WTC11 (cell line): ENCODE measurements around the gene JAZF1. TPM values are rescaled to one million over a fixed set of nuclear protein-coding genes. Genes with fewer than 3 reads are reported as not detected.

Source experiments
- ATAC-seq: fragments of 200-7000 bp; cut with Tn5 transposase; 2 replicates; pipeline ENCODE4 v1.10.0; 2021; ENCODE audit warnings: mild to moderate bottlenecking, moderate library complexity
- CTCF ChIA-PET: fragments of 300-600 bp; sonication (Branson Sonifier 250); formaldehyde crosslinking; loops from one replicate; lab custom pipeline; 2021; ENCODE audit warnings: antibody characterized with exemption; lab: Charles Lee
- POLR2A ChIA-PET: fragments of 350-600 bp; sonication (Branson Sonifier 250); formaldehyde crosslinking; loops from one replicate; lab custom pipeline; 2021; ENCODE audit warnings: antibody characterized with exemption; lab: Charles Lee
- DNase-seq: peaks from one replicate; pipeline ENCODE4 v3.0.0; 2021; ENCODE audit warnings: low spot score
- H3K27ac Mint-ChIP-seq: 2 replicates; pipeline ENCODE4 v1.8.0; 2021; ENCODE audit warnings: mixed read lengths
- H3K27me3 Mint-ChIP-seq: 2 replicates; pipeline ENCODE4 v1.8.0; 2021; ENCODE audit warnings: low read depth, mild to moderate bottlenecking, moderate library complexity, mixed read lengths
- H3K36me3 Mint-ChIP-seq: 2 replicates; pipeline ENCODE4 v1.8.0; 2021; ENCODE audit warnings: mixed read lengths
- H3K4me1 Mint-ChIP-seq: 2 replicates; pipeline ENCODE4 v1.8.0; 2022; ENCODE audit warnings: mixed read lengths
- H3K4me3 Mint-ChIP-seq: 2 replicates; pipeline ENCODE4 v1.8.0; 2021; ENCODE audit warnings: mild to moderate bottlenecking, moderate library complexity, mixed read lengths
- H3K9me3 Mint-ChIP-seq: 2 replicates; pipeline ENCODE4 v1.8.0; 2021; ENCODE audit warnings: mixed read lengths
- ARID4B ChIP-seq: sonication (generic); formaldehyde crosslinking; IDR thresholded peaks from 2 replicates; pipeline ENCODE4 v1.8.0; 2023; ENCODE audit warnings: missing genetic modification reagents, mild to moderate bottlenecking, borderline replicate concordance
- ATF1 ChIP-seq: sonication (generic); formaldehyde crosslinking; IDR thresholded peaks from 2 replicates; pipeline ENCODE4 v1.8.1; 2023; ENCODE audit warnings: mild to moderate bottlenecking, moderate library complexity, missing genetic modification reagents
- CTCF ChIP-seq: fragments of 200-600 bp; IDR thresholded peaks from 2 replicates; pipeline ENCODE4 v1.8.0; 2022; ENCODE audit warnings: antibody characterized with exemption
- E2F5 ChIP-seq: sonication (generic); formaldehyde crosslinking; IDR thresholded peaks from 2 replicates; pipeline ENCODE4 v1.8.1; 2022; ENCODE audit warnings: mild to moderate bottlenecking, moderate library complexity, missing genetic modification reagents
- ELF4 ChIP-seq: sonication (generic); formaldehyde crosslinking; IDR thresholded peaks from 2 replicates; pipeline ENCODE4 v1.8.1; 2022; ENCODE audit warnings: low read depth, mild to moderate bottlenecking, moderate library complexity, missing genetic modification reagents
- ERG ChIP-seq: fragments of 250-450 bp; sonication (Bioruptor Pico); IDR thresholded peaks from 2 replicates; pipeline ENCODE4 v1.8.0; 2021; ENCODE audit warnings: mild to moderate bottlenecking
- FOXP4 ChIP-seq: sonication (generic); formaldehyde crosslinking; IDR thresholded peaks from 2 replicates; pipeline ENCODE4 v1.8.0; 2022; ENCODE audit warnings: mild to moderate bottlenecking, missing genetic modification reagents
- GABPB1 ChIP-seq: sonication (generic); formaldehyde crosslinking; IDR thresholded peaks from 2 replicates; pipeline ENCODE4 v1.8.1; 2023; ENCODE audit warnings: mild to moderate bottlenecking, missing genetic modification reagents
- GRHL2 ChIP-seq: fragments of 250-450 bp; sonication (Bioruptor Pico); IDR thresholded peaks from 2 replicates; pipeline ENCODE4 v1.8.0; 2022; ENCODE audit warnings: mild to moderate bottlenecking, moderate library complexity; ENCODE audit not compliant: insufficient replicate concordance, severe bottlenecking
- KAT7 ChIP-seq: sonication (generic); formaldehyde crosslinking; IDR thresholded peaks from 2 replicates; pipeline ENCODE4 v1.8.1; 2023; ENCODE audit warnings: missing genetic modification reagents, mild to moderate bottlenecking, borderline replicate concordance
- MXD4 ChIP-seq: fragments of 250-450 bp; sonication (Bioruptor Pico); IDR thresholded peaks from 2 replicates; pipeline ENCODE4 v1.8.0; 2021; ENCODE audit warnings: mild to moderate bottlenecking, moderate library complexity, borderline replicate concordance
- OVOL2 ChIP-seq: fragments of 250-450 bp; sonication (Bioruptor Pico); IDR thresholded peaks from 2 replicates; pipeline ENCODE4 v1.9.0; 2021; ENCODE audit warnings: mild to moderate bottlenecking, borderline replicate concordance
- RELA ChIP-seq: sonication (generic); formaldehyde crosslinking; IDR thresholded peaks from 2 replicates; pipeline ENCODE4 v1.8.1; 2022; ENCODE audit warnings: missing genetic modification reagents, mild to moderate bottlenecking, borderline replicate concordance
- SP1 ChIP-seq: sonication (generic); formaldehyde crosslinking; conservative IDR thresholded peaks from 2 replicates; pipeline ENCODE4 v1.8.1; 2022; ENCODE audit warnings: missing genetic modification reagents
- TCF7 ChIP-seq: sonication (generic); formaldehyde crosslinking; IDR thresholded peaks from 2 replicates; pipeline ENCODE4 v1.8.0; 2022; ENCODE audit warnings: mild to moderate bottlenecking, low read depth, missing genetic modification reagents, moderate library complexity
- USF2 ChIP-seq: sonication (generic); formaldehyde crosslinking; IDR thresholded peaks from 2 replicates; pipeline ENCODE4 v1.8.1; 2023; ENCODE audit warnings: mild to moderate bottlenecking, missing genetic modification reagents, moderate library complexity
- ZBTB21 ChIP-seq: sonication (generic); formaldehyde crosslinking; IDR thresholded peaks from 2 replicates; pipeline ENCODE4 v1.8.1; 2023; ENCODE audit warnings: mild to moderate bottlenecking, missing genetic modification reagents, borderline replicate concordance
- ZNF263 ChIP-seq: sonication (generic); formaldehyde crosslinking; IDR thresholded peaks from 2 replicates; pipeline ENCODE4 v1.8.1; 2022; ENCODE audit warnings: low read depth, mild to moderate bottlenecking, moderate library complexity, missing genetic modification reagents
- ZNF425 ChIP-seq: fragments of 250-450 bp; sonication (Bioruptor Pico); conservative IDR thresholded peaks from 2 replicates; pipeline ENCODE4 v1.9.0; 2021; ENCODE audit warnings: mild to moderate bottlenecking
- ZSCAN18 ChIP-seq: fragments of 250-450 bp; sonication (Bioruptor Pico); IDR thresholded peaks from 2 replicates; pipeline ENCODE4 v2.1.2; 2022; ENCODE audit warnings: mild to moderate bottlenecking, moderate library complexity
- total RNA-seq: library from RNA; stranded (reverse); gene quantifications from 3 replicates; pipeline ENCODE4 v1.2.3, GENCODE V29; 2021

Gene JAZF1
- total RNA-seq, 1 experiment from 2014 or later = 19.0 TPM

GRCh38 chr7:28142650-28143049 lies 37.9 kb downstream of the JAZF1 start:
- ChIA-PET POLR2A (no interaction called here), CTCF (interaction anchor here (0.9 to 1.0 kb wide), 2 partner anchors 10 to 46 kb away, joined by 3 read pairs; no protein-coding TSS in a partner anchor)
- DNase-seq (no peak), ATAC-seq (peak; percentile 80)
- TF ChIP-seq ZSCAN18 (CRISPR knock-in tag) (no peak), CTCF (no peak), ELF4 (CRISPR knock-in tag) (no peak), ERG (no peak), RELA (CRISPR knock-in tag) (no peak), GABPB1 (CRISPR knock-in tag) (no peak), OVOL2 (CRISPR knock-in tag) (no peak), GRHL2 (CRISPR knock-in tag) (no peak)
- Mint-ChIP-seq H3K4me3 (no peak overlapping the region), H3K27ac (no peak overlapping the region), H3K9me3 (no peaks in the 10 kb centered on the region), H3K27me3 (no peaks in the 10 kb centered on the region), H3K36me3 (peaks cover 4% of the 10 kb centered on the region; the same call in 1 of the 2 replicates), H3K4me1 (peaks cover 36% of the 10 kb centered on the region)

- DNase-seq (no peak), ATAC-seq (no peak)
- no peak overlapping the region for H3K27ac Mint-ChIP-seq
- no peaks in the 10 kb centered on the region for H3K27me3 Mint-ChIP-seq
- no peak overlapping the region for H3K4me3 Mint-ChIP-seq
- peaks cover 4% of the 10 kb centered on the region; the same call in 1 of the 2 replicates for H3K36me3 Mint-ChIP-seq
- POLR2A ChIA-PET = no interaction called here
- no peaks in the 10 kb centered on the region for H3K9me3 Mint-ChIP-seq
- CTCF ChIA-PET = interaction anchor here (1.6 kb wide), 1 partner anchor 79 kb away, joined by 5 read pairs; no protein-coding TSS in a partner anchor
- peaks cover 48% of the 10 kb centered on the region for H3K4me1 Mint-ChIP-seq
- no peak for TF ChIP-seq TCF7 (CRISPR knock-in tag)
- TF ChIP-seq ARID4B = no peak
- no peak for TF ChIP-seq ZBTB21 (CRISPR knock-in tag)
- TF ChIP-seq USF2 (CRISPR knock-in tag) = no peak
- TF ChIP-seq FOXP4 (CRISPR knock-in tag) = no peak
- no peak for TF ChIP-seq SP1
- no peak for TF ChIP-seq MXD4 (CRISPR knock-in tag)
- TF ChIP-seq ZNF425 = no peak
- no peak for TF ChIP-seq KAT7 (CRISPR knock-in tag)
- no peak for TF ChIP-seq E2F5 (CRISPR knock-in tag)
- TF ChIP-seq ATF1 (CRISPR knock-in tag) = no peak
- TF ChIP-seq ZNF263 (CRISPR knock-in tag) = no peak
These were observed 39.6 kb downstream of the JAZF1 start for GRCh38 chr7:28140979-28141378.
